Coronary artery (tissue), 2 donors: ENCODE measurements around the gene OR9K2.
"Not testable (repeated sequence)": the region's sequence is repeated elsewhere in the genome, so short reads cannot be mapped to it uniquely, and the experiment has no call there.

Experiments
- DNase-seq: peaks from one replicate; pipeline ENCODE4 v3.0.0-alpha.2; 2017; ENCODE audit warnings: low spot score
- H3K27ac ChIP-seq, 2 donors: fragments of 200-600 bp; sonication (generic); one replicate each; pipeline ENCODE4 v1.5.1; 2016 to 2019
- H3K4me3 ChIP-seq: fragments of 200-600 bp; sonication (generic); 2 replicates; pipeline ENCODE4 v1.5.1; 2016; ENCODE audit warnings: mild to moderate bottlenecking, moderate library complexity
- CTCF ChIP-seq: fragments of 200-600 bp; sonication (generic); IDR thresholded peaks from one replicate; pipeline ENCODE4 v1.5.1; 2019; ENCODE audit warnings: antibody characterized with exemption

The OR9K2 gene

GRCh38 chr12:55126106-55126505, at the start of gene OR9K2:
OR9K2 (plus strand) TSS chr12:55126406; CDS start chr12:55129835, 3,429 bp downstream.
- TF ChIP-seq CTCF: no peak
- H3K27ac ChIP-seq: no peak within 1 kb of the TSS
- no peak within 1 kb of the TSS for H3K4me3 ChIP-seq
- no peak for DNase-seq

- no peak overlapping the region for H3K27ac ChIP-seq
- TF ChIP-seq CTCF: no peak
- no peak overlapping the region for H3K4me3 ChIP-seq
- no peak for DNase-seq
These were observed 33.6 kb upstream of the OR9K2 start for GRCh38 chr12:55092579-55092978.

GRCh38 chr12:55112378-55112875, 13.8 kb upstream of the OR9K2 start:
- no peak overlapping the region for H3K27ac ChIP-seq
- no peak overlapping the region for H3K4me3 ChIP-seq
- DNase-seq: no peak
- no peak for TF ChIP-seq CTCF

- Histone ChIP-seq H3K27ac (no peak overlapping the region), H3K4me3 (no peak overlapping the region)
- TF ChIP-seq CTCF: no peak
- DNase-seq: no peak
These were observed 10.1 kb upstream of the OR9K2 start for GRCh38 chr12:55116152-55116551.

- Histone ChIP-seq H3K27ac (no peak overlapping the region), H3K4me3 (no peak overlapping the region)
- no peak for DNase-seq
- no peak for TF ChIP-seq CTCF
These were observed 6.6 kb downstream of the OR9K2 start for GRCh38 chr12:55132816-55133215.

GRCh38 chr12:55142669-55143565, 16.7 kb downstream of the OR9K2 start:
- Histone ChIP-seq H3K4me3 (no peak overlapping the region), H3K27ac (no peak overlapping the region)
- TF ChIP-seq CTCF: no peak
- DNase-seq: no peak

- no peak for DNase-seq
- TF ChIP-seq CTCF: peak; percentile 37
- no peak overlapping the region for H3K4me3 ChIP-seq
- no peak overlapping the region for H3K27ac ChIP-seq
These were observed 17.3 kb downstream of the OR9K2 start for GRCh38 chr12:55143566-55143870.

GRCh38 chr12:55167010-55167640, 40.9 kb downstream of the OR9K2 start:
- not testable (repeated sequence) for DNase-seq, H3K4me3 ChIP-seq, H3K27ac ChIP-seq
